Omental fat pad (tissue), 4 donors: ENCODE data around the gene SCAF1. TPM values are rescaled to one million over a fixed set of nuclear protein-coding genes. Genes with fewer than 3 reads are reported as not detected.
A peak's percentile ranks its signal among the peaks of the same experiment; 100 is the strongest.

ENCODE experiments used
- ATAC-seq: fragments of 150-250 bp; one replicate; pipeline ENCODE4 v1.9.1; 2016; ENCODE audit warnings: mild to moderate bottlenecking, moderate library complexity; ENCODE audit not compliant: low FRiP score
- DNase-seq: peaks from one replicate; pipeline ENCODE4 v3.0.0-alpha.2; 2019; ENCODE audit warnings: low spot score
- total RNA-seq, 4 donors: library from RNA; depleted of rRNA; stranded (reverse); fragments of >200 nt; gene quantifications; one replicate each; pipeline ENCODE4 v1.1.0, GENCODE V29; 2016
- TF ChIP-seq, protein P1 (sequence below), 3 donors: fragments of 450-650 bp; IDR thresholded peaks; one replicate each; pipeline ENCODE4 v1.5.1; 2016 to 2017; ENCODE audit warnings: antibody characterized with exemption in 3 of 3, mild to moderate bottlenecking in 3 of 3, moderate library complexity in 2 of 3

Gene SCAF1
- total RNA-seq, result 10 to 100 TPM in 2 of 4 donors, 1 to 10 TPM in 2; 8.8 to 13.6 (median 11.5) TPM

DNA sequence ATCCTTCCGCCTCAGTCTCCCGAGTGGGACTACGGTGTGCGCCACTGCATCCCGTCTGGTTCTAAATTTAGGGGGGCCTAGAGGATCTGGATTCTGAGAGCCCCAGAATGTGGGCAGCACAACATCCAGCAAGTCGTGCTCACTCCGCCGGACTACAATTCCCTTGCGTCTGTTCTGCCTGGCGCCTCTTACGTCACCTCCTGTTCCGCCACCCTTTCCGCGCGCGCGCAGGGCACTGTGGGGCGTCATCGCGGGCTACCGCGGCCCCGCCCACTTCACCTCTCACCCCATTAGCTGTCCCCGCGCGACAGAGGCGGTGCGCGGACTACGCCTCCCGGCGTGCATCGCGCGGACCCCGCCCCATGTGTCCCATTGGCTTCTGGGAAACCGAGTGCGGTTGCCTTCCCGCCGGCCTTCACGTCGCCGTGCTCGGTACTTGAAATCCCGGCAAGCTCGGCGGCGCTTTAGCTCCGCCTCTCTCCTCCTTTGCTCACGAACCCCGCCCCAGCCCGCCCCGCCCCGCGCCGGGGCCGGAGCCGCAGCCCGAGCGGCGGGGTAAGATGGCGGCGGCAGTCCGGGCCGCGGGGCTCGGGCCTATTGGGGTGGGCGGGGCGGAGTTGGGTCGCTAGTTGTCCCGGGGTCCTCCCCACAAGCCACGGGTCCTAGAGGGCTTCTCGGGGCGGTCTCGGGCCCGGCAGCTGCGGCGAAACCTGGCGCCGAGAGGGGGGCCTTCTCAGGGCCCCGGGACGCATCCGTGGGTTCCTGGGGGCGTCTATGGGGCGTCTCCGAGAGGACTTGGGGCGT, at the start of gene SCAF1:
Gene SCAF1 (plus strand): TSS at position 522 of the 804 bp plus-strand sequence. CDS start 2,818 bp downstream, outside the sequence.
- TF ChIP-seq, protein P1, sequence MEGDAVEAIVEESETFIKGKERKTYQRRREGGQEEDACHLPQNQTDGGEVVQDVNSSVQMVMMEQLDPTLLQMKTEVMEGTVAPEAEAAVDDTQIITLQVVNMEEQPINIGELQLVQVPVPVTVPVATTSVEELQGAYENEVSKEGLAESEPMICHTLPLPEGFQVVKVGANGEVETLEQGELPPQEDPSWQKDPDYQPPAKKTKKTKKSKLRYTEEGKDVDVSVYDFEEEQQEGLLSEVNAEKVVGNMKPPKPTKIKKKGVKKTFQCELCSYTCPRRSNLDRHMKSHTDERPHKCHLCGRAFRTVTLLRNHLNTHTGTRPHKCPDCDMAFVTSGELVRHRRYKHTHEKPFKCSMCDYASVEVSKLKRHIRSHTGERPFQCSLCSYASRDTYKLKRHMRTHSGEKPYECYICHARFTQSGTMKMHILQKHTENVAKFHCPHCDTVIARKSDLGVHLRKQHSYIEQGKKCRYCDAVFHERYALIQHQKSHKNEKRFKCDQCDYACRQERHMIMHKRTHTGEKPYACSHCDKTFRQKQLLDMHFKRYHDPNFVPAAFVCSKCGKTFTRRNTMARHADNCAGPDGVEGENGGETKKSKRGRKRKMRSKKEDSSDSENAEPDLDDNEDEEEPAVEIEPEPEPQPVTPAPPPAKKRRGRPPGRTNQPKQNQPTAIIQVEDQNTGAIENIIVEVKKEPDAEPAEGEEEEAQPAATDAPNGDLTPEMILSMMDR (IDR thresholded peaks at IDR 0.05), result no peak
- ATAC-seq (peak; percentile 71), DNase-seq (peak; percentile 81)

DNA sequence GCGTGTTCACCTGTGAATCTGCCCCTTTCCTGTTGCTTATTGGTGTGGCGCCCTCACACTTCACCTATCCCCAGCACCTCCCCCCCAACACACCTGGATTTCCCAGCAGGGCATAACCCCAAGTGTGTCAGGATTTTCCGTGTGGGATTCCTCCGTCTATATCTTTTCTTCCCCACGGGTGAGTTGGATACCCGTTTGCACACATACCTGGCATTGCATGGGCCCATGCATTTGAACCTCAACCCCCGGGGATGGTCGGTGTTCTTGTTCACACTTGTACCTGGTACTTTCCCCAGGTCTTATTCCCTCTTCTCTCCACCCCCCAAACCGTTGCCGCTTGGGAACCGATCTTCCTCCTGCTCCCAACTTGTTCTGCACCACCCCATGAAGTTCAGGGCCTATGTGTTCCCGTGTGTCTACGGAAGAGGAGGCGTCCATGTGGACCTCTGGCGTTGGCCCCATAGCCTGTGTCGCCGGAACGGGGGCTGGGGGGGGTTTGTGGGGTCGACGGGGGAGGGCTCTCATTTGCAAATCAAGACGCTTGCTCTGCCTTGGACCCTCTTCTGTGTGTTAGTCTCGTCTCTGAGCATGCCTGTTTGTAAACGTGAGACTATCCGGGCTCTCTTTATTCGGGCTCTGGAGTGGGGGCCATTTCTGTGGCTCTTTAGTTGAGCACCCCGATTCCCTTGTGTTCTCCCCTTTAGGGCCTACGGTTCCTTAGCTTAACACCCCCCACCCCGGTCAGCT, 49.4 kb upstream of the SCAF1 start:
- no peak for ATAC-seq
- no peak for DNase-seq
- TF ChIP-seq, protein P1 (IDR thresholded peaks at IDR 0.05), result no peak

DNA sequence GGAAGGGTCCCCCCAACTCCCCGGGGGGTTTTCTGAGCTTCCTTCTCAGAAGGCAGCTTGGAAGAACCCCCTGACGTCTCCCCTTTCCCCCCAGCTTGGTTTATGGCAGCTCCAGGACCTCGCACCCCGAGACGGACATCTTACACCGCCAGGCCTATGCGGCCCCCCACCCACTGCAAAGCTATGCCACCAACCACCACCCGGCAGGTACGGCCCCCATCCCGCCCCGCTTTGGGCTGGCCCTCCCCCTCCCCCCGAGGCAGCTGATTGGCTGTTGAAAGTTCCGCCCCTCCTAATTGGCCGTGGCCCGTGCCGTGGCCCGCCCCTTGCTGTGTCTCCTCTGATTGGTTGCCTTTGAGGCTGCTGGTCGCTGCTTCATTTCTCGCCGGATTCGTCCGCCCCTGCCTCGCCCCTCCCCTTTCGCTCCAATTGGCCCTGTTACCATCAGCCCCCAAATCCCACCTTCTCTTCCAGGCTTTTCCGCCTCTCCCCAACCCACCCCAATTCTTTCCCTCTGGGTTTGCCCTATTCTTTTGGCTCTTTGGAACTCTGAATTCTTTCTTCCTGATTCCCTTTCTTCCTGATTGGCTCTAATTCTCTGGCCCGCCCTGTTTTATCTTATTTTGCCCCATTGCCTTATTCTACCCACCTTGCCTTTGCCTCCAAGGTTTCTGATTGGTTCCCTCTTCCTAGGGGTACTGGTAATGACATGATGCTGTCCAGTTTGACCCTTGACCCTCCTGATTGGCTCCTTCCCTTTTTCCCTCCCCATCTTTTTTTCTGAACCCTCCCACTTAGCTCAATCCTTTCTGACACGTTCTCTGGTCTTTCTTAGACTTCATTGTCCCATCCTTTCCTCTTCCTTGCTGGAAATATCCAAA, 48.5 kb upstream of the SCAF1 start:
- TF ChIP-seq, protein P1 (IDR thresholded peaks at IDR 0.05), result no peak
- ATAC-seq, result peak; percentile 65
- peak; percentile 79 for DNase-seq

- TF ChIP-seq, protein P1 (IDR thresholded peaks at IDR 0.05), result no peak
- DNase-seq, result no peak
- ATAC-seq, result no peak
These were observed 47.6 kb upstream of the SCAF1 start for GRCh38 chr19:49594157-49594992.

GRCh38 chr19:49594993-49595818, 46.8 kb upstream of the SCAF1 start:
- ATAC-seq (no peak), DNase-seq (no peak)
- TF ChIP-seq, protein P1 (IDR thresholded peaks at IDR 0.05), result no peak
